ENCODE results near the gene ARL3.

ARL3 gene

DNA sequence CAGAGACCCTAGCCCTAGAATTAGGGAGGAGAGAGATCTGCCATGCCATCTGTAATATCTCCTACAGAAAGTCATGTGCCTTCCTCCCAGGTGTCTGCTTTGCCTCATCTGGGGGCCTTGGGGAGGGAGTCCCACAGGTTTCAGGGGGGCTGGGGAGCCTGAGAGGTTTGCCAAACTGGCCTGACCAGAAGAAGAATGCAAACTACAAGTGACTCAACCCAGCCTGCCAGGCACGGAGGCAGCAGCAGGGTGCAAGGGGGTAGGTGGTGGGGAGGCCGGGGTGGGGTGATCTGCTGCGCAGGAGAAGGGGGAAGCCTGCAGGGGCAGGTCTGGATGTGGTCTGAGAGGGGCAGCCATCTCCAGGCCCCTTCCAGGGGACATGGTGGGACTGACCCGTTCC is 79.5 kb downstream of the ARL3 start:
- H3K4me3 ChIP-seq (ENCODE audit: low read depth, low read length): no peak overlapping the region
- TF ChIP-seq, protein P1, sequence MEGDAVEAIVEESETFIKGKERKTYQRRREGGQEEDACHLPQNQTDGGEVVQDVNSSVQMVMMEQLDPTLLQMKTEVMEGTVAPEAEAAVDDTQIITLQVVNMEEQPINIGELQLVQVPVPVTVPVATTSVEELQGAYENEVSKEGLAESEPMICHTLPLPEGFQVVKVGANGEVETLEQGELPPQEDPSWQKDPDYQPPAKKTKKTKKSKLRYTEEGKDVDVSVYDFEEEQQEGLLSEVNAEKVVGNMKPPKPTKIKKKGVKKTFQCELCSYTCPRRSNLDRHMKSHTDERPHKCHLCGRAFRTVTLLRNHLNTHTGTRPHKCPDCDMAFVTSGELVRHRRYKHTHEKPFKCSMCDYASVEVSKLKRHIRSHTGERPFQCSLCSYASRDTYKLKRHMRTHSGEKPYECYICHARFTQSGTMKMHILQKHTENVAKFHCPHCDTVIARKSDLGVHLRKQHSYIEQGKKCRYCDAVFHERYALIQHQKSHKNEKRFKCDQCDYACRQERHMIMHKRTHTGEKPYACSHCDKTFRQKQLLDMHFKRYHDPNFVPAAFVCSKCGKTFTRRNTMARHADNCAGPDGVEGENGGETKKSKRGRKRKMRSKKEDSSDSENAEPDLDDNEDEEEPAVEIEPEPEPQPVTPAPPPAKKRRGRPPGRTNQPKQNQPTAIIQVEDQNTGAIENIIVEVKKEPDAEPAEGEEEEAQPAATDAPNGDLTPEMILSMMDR (IDR thresholded peaks at IDR 0.05; ENCODE audit: borderline replicate concordance, insufficient read depth, low read depth, low read length): no peak

DNA sequence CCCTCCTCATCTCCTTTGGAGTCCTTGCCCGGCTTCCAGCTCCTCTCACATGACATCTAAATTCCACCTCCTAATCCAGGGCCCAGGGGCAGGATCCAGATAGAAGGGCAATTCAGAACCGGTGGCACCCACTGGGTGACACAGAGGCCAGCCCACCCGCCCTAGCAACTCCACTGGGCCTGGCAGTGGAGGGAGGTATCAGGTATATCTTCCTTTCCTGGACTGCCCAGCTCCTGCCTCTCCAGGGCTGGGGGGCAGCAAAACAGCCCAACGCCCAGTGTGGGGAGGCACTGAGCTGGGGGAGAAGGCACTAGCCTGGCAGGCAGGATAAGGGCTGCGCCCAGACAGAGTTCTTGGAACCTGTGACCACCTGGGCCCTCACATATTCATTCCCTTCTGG is 80.3 kb downstream of the ARL3 start:
- no peak overlapping the region for H3K4me3 ChIP-seq (ENCODE audit: low read depth, low read length)
- TF ChIP-seq, protein P1 (IDR thresholded peaks at IDR 0.05; ENCODE audit: borderline replicate concordance, insufficient read depth, low read depth, low read length): no peak

DNA sequence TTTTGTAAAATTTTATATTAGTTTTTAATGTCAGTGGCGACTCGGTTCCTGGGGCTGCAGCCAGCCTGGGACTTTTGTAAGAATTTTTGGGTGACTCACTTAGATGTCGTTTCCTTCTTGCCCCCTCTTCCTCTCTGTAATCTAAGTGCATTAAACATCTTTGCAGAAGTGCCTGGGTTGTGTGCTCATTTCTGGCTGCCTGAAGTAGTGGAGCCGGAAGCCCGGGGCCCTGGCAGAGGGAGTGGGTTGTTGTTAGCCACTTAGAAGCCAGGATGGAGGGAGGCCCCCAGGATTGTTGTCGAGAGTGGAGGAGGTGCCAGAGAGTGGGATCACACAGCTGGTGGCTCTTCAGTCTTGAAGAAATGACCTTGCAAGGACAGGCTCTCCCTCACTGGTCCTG is 80.9 kb downstream of the ARL3 start:
- H3K4me3 ChIP-seq (ENCODE audit: low read depth, low read length): no peak overlapping the region
- TF ChIP-seq, protein P1 (IDR thresholded peaks at IDR 0.05; ENCODE audit: borderline replicate concordance, insufficient read depth, low read depth, low read length): no peak

DNA sequence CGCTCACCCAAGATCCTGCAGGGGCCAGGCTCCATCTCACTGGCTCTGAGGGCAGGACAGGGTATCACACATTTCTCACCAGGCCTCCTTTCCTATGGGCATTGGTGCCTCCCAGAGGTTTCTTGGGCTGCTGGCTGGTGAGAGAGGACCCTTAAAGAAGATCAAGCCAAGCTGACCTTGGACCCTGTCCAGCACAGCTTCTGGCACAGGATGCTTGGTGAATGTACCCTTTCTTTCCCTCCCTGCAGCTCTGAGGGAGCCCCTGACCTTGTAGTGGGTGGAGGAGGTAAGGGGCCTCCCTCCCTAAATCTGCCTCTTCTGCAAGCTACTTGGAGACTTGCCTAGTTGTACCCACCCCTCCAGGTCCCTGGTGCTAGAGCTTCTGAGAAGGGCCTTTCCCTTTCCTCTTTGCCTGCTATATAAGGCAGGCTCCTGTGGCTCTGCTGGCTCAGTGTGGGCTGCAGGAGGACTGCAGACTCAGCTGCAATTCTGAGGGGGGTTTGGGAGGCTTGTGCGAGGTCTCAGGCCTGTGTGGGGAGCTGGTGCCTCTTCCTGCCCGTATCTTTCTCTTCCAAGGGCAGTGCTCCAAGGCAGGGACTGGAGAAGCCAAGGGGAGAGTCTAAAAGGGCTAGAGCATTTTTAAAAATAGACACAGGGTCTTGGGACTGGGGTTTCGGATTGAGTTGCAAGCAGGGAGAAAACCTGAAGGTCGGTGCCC is 81.6 kb downstream of the ARL3 start:
- TF ChIP-seq, protein P1 (IDR thresholded peaks at IDR 0.05; ENCODE audit: borderline replicate concordance, insufficient read depth, low read depth, low read length): no peak
- H3K4me3 ChIP-seq (ENCODE audit: low read depth, low read length): no peak overlapping the region

DNA sequence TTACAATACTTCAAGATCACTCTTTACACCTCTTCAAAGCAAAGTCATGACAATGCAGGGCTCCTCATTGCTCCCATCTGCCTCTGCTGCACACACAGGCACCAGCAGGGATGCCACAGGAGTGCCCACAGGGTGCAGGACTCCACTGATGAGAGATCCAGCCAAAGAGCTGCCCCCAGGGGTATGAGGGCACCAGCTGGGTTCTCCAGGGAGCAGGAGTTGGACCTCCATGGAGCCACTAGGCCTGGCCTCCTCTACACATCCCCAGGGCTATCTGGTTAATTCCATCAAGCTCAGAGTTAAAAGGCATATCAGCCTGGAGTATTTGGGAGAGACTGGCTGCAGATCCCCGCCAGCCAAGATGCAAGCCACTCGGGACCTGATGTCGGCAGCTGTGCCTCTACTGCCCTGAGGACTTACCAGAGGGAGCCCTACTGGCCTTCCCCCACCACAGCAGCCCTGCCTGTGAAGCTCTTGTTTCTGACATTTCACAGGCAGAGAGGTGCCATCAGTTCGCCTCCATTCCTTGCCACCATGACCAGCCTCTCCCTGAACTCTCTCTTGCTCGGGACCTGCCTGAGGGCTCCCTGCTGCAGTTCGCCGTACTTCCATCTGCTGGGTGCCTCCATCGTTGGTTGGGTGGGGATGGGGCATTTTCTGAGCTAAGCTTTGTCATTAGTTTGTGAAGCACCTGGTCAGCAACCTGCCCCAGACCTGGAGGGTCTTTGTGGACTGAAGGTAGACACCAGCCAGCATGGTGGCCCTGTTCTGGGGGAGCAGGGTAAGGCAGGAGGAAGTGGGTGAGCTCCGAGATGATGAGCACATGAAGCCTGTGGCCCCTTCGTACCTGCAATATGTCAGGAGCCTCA is 82.4 kb downstream of the ARL3 start:
- no peak overlapping the region for H3K4me3 ChIP-seq (ENCODE audit: low read depth, low read length)
- TF ChIP-seq, protein P1 (IDR thresholded peaks at IDR 0.05; ENCODE audit: borderline replicate concordance, insufficient read depth, low read depth, low read length): no peak

DNA sequence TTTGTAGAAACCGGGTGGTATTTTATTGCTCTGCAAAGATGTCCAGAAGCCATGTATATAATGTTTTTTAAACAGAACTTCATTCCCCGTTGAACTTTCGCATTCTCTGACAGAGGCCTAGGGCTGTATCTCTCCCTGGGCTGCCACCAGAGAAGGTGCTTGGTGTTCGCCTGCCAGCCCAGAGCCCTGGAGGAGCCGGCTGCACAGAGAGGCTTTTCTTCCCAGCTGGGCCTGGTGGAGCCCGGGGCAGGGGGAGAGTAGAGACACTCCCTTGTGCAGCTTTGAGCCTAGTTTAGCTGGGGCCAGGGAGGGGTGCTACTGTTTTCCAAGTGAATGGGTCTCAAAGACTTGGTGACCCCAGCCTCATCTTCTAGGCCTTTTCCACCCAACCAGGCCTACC is 83.5 kb downstream of the ARL3 start:
- TF ChIP-seq, protein P1 (IDR thresholded peaks at IDR 0.05; ENCODE audit: borderline replicate concordance, insufficient read depth, low read depth, low read length): no peak
- H3K4me3 ChIP-seq (ENCODE audit: low read depth, low read length): no peak overlapping the region
